Testis (tissue), 5 donors: Measurements from ENCODE around the gene SVIL. TPM values are rescaled to one million over a fixed set of nuclear protein-coding genes. Genes with fewer than 3 reads are reported as not detected.
A peak's percentile ranks its signal among the peaks of the same experiment; 100 is the strongest.

Source experiments
- DNase-seq: peaks from one replicate; pipeline ENCODE4 v3.0.0-alpha.2; 2019
- H3K27ac ChIP-seq, 2 donors: fragments of 200-600 bp; sonication (generic); one replicate each; pipeline ENCODE4 v1.5.1; 2019
- H3K27me3 ChIP-seq: fragments of 200-600 bp; sonication (generic); one replicate; pipeline ENCODE4 v1.5.1; 2019
- H3K36me3 ChIP-seq: fragments of 200-600 bp; sonication (generic); one replicate; pipeline ENCODE4 v1.5.1; 2017; ENCODE audit warnings: low read depth; ENCODE audit errors: missing control alignments
- H3K4me1 ChIP-seq: fragments of 200-600 bp; sonication (generic); one replicate; pipeline ENCODE4 v1.5.1; 2019
- H3K4me3 ChIP-seq, 2 donors: fragments of 200-600 bp; sonication (generic); one replicate each; pipeline ENCODE4 v1.5.1; 2017 to 2019
- H3K9me3 ChIP-seq: fragments of 200-600 bp; sonication (generic); one replicate; pipeline ENCODE4 v1.5.1; 2017
- CTCF ChIP-seq, 3 experiments: fragments of 450-650 bp in 2 of 3; fragments of 200-600 bp in 1 of 3; sonication (generic) in 1 of 3; IDR thresholded peaks; one replicate each; pipeline ENCODE4 v1.5.1; 2016 to 2019; ENCODE audit warnings: antibody characterized with exemption in 3 of 3, mild to moderate bottlenecking in 2 of 3, moderate library complexity in 1 of 3
- POLR2A ChIP-seq: fragments of 450-650 bp; IDR thresholded peaks from one replicate; pipeline ENCODE4 v1.6.1; 2017; ENCODE audit warnings: antibody characterized with exemption, mild to moderate bottlenecking, moderate library complexity
- WGBS, 2 donors: methylation state at CpG; one replicate each; pipeline ENCODE4 v1.1.5; 2018; 5-methylcytosine and 5-hydroxymethylcytosine counted together
- intact Hi-C: fragments of 100-400 bp; cut with DNase I; formaldehyde crosslinking; loops from one replicate; pipeline ENCODE4 v1.15.1; 2023; ENCODE audit warnings: low total_unique reads
- long read RNA-seq, 2 donors: transcript quantifications; one replicate each; lab custom pipeline, GENCODE V29; 2026
- polyA plus RNA-seq: library from polyadenylated mRNA; stranded (reverse); fragments of 350-450 nt; fragmentation: Illumina TruSeq; extraction: RNeasy Lipid Tissue Mini Kit (QIAGEN cat#74804); gene quantifications from one replicate; pipeline ENCODE4 v1.2.3, GENCODE V29; 2014; ENCODE audit warnings: low read depth, low replicate concordance; ENCODE audit not compliant: insufficient read depth
- total RNA-seq, 2 donors: library from RNA; depleted of rRNA; stranded (reverse); fragments of >200 nt; gene quantifications; one replicate each; pipeline ENCODE4 v1.2.3, GENCODE V29; 2016

Gene SVIL
- total RNA-seq (10 to 100 TPM; 63.1 to 67.6 TPM), polyA plus RNA-seq (44.7 TPM)
- long read RNA-seq, donor 1, result 0 reads
- long read RNA-seq, donor 2, partial matches to known transcripts, result 7 of 30 reads
- long read RNA-seq, donor 2, other reads (novel, unspliced or antisense), result 23 of 30 reads

GRCh38 chr10:29634764-29635625 is at the start of gene SVIL:
TSS of gene SVIL (minus strand) at chr10:29634971. CDS start at chr10:29555058, 79,913 bp downstream.
- Histone ChIP-seq H3K4me1 (peaks cover 14% of the 10 kb centered on the region), H3K36me3 (no peaks in the 10 kb centered on the region), H3K27ac (peak within 1 kb of the TSS; percentile 78 to 85), H3K9me3 (no peaks in the 10 kb centered on the region), H3K27me3 (no peaks in the 10 kb centered on the region), H3K4me3 (peak within 1 kb of the TSS; percentile 4 to 29)
- intact Hi-C loops, result no loop called here
- DNase-seq, result peak; percentile 77
- no peak for TF ChIP-seq POLR2A
- TF ChIP-seq CTCF (IDR thresholded peaks at IDR 0.05), result peak in 2 of 3 experiments; percentile 9 to 23
- 49 to 50% methylated on average over 10 of the region's 10 CpGs for WGBS, 2 donors

GRCh38 chr10:29681676-29682448 is 47.1 kb upstream of the SVIL start:
- Histone ChIP-seq H3K9me3 (no peaks in the 10 kb centered on the region), H3K4me3 (no peak overlapping the region), H3K27ac (no peak overlapping the region), H3K36me3 (no peaks in the 10 kb centered on the region), H3K27me3 (no peaks in the 10 kb centered on the region), H3K4me1 (no peaks in the 10 kb centered on the region)
- no peak for DNase-seq
- intact Hi-C loops, result no loop called here
- TF ChIP-seq POLR2A, result no peak
- WGBS, 2 donors, result 79 to 80% methylated on average over 9 of the region's 9 CpGs

- H3K27ac ChIP-seq, result no peak overlapping the region
- TF ChIP-seq CTCF (IDR thresholded peaks at IDR 0.05) (no peak), POLR2A (no peak)
- no peaks in the 10 kb centered on the region for H3K4me1 ChIP-seq
- no peak overlapping the region for H3K4me3 ChIP-seq
- H3K9me3 ChIP-seq, result no peaks in the 10 kb centered on the region
- DNase-seq, result no peak
- H3K36me3 ChIP-seq, result no peaks in the 10 kb centered on the region
- 90 to 92% methylated on average over 6 of the region's 6 CpGs for WGBS, 2 donors
- H3K27me3 ChIP-seq, result no peaks in the 10 kb centered on the region
- intact Hi-C loops, result no loop called here
Observed at GRCh38 chr10:29680091-29680490, 45.3 kb upstream of the SVIL start.

- WGBS, 2 donors, result 87 to 91% methylated on average over 4 of the region's 4 CpGs
- no peak for DNase-seq
- H3K4me3 ChIP-seq, result no peak overlapping the region
- H3K9me3 ChIP-seq, result no peaks in the 10 kb centered on the region
- no peaks in the 10 kb centered on the region for H3K4me1 ChIP-seq
- intact Hi-C loops, result no loop called here
- no peaks in the 10 kb centered on the region for H3K36me3 ChIP-seq
- no peaks in the 10 kb centered on the region for H3K27me3 ChIP-seq
- TF ChIP-seq POLR2A, result no peak
- no peak for TF ChIP-seq CTCF (IDR thresholded peaks at IDR 0.05)
- no peak overlapping the region for H3K27ac ChIP-seq
Observed at GRCh38 chr10:29676732-29677131, 42.0 kb upstream of the SVIL start.

GRCh38 chr10:29675984-29676383 is 41.2 kb upstream of the SVIL start:
- Histone ChIP-seq H3K4me1 (no peaks in the 10 kb centered on the region), H3K27me3 (no peaks in the 10 kb centered on the region), H3K27ac (no peak overlapping the region), H3K9me3 (no peaks in the 10 kb centered on the region), H3K36me3 (no peaks in the 10 kb centered on the region), H3K4me3 (no peak overlapping the region)
- TF ChIP-seq POLR2A, result no peak
- no peak for TF ChIP-seq CTCF (IDR thresholded peaks at IDR 0.05)
- WGBS, 2 donors, result 96 to 100% methylated on average over 1 of the region's 1 CpG
- intact Hi-C loops, result no loop called here
- DNase-seq, result no peak
